HepG2 (cell line): Measurements from ENCODE around the gene FOXA3. TPM values are rescaled to one million over a fixed set of nuclear protein-coding genes. Genes with fewer than 3 reads are reported as not detected.

Experiments
- CREB1 ChIP-seq, 2 experiments: fragments of 450-650 bp in 1 of 2; IDR thresholded peaks; 2 replicates each; pipeline ENCODE4 v1.6.1; 2016 to 2017; ENCODE audit warnings: control low read depth in 1 of 2, mild to moderate bottlenecking in 1 of 2, missing compliant biosample characterization in 1 of 2, missing genetic modification characterization in 1 of 2
- GATAD2A ChIP-seq: IDR thresholded peaks from 2 replicates; pipeline ENCODE4 v1.6.1; 2016
- HNRNPL ChIP-seq: fragments of 200-400 bp; formaldehyde crosslinking; IDR thresholded peaks from 2 replicates; pipeline ENCODE4 v1.6.1; 2017; ENCODE audit warnings: mild to moderate bottlenecking, low read depth, low read length
- MED13 ChIP-seq: sonication (generic); formaldehyde crosslinking; IDR thresholded peaks from 2 replicates; pipeline ENCODE4 v1.5.0; 2020; ENCODE audit warnings: missing genetic modification reagents
- MTF1 ChIP-seq: sonication (generic); formaldehyde crosslinking; IDR thresholded peaks from 2 replicates; pipeline ENCODE4 v1.5.0; 2020; ENCODE audit warnings: missing genetic modification reagents
- NFRKB ChIP-seq: fragments of 450-650 bp; IDR thresholded peaks from 2 replicates; pipeline ENCODE4 v1.6.1; 2017
- RBFOX2 ChIP-seq: fragments of 200-400 bp; formaldehyde crosslinking; IDR thresholded peaks from 2 replicates; pipeline ENCODE4 v1.6.1; 2017; ENCODE audit warnings: low read depth, mild to moderate bottlenecking, low read length
- SRF ChIP-seq: IDR thresholded peaks from 2 replicates; pipeline ENCODE4 v1.6.1; 2011; ENCODE audit warnings: mild to moderate bottlenecking, low read depth, low read length, moderate library complexity
- TEAD3 ChIP-seq: optimal IDR thresholded peaks from 2 replicates; pipeline ENCODE3; 2016; ENCODE audit warnings: borderline replicate concordance
- ZC3H13 ChIP-seq: sonication (generic); formaldehyde crosslinking; IDR thresholded peaks from 2 replicates; pipeline ENCODE4 v1.8.1; 2023; ENCODE audit warnings: mild to moderate bottlenecking, missing genetic modification reagents, moderate library complexity
- ZNF709 ChIP-seq: sonication (generic); formaldehyde crosslinking; IDR thresholded peaks from 2 replicates; pipeline ENCODE4 v1.5.0; 2020; ENCODE audit warnings: mild to moderate bottlenecking, missing genetic modification reagents
- ZNF790 ChIP-seq: sonication (generic); formaldehyde crosslinking; IDR thresholded peaks from 2 replicates; pipeline ENCODE4 v1.8.0; 2022; ENCODE audit warnings: missing genetic modification reagents, mild to moderate bottlenecking, borderline replicate concordance
- polyA plus RNA-seq, 8 experiments: library from polyadenylated mRNA; depleted of rRNA in 3 of 8; stranded (reverse) in 7 of 8; unstranded in 1 of 8; fragments of >200 nt; fragmentation: Illumina TruSeq in 4 of 8; extraction: Trizol in 4 of 8; gene quantifications; 2 replicates each; pipeline versions ENCODE4 v1.2.1 to v1.2.3, GENCODE V29; 2011 to 2016; ENCODE audit warnings: low read depth in 4 of 8, missing spikeins in 1 of 8, mixed read lengths in 1 of 8; ENCODE audit not compliant: insufficient read depth in 1 of 8
- total RNA-seq, 5 experiments: library from RNA; depleted of rRNA; stranded (reverse); fragments of >200 nt; fragmentation: Illumina TruSeq; extraction: Trizol; gene quantifications; 2 replicates each; pipeline ENCODE4 v1.2.3, GENCODE V29; 2016; ENCODE audit warnings: low read depth in 1 of 5
- TF ChIP-seq, protein P1 (sequence below): sonication (generic); formaldehyde crosslinking; IDR thresholded peaks from 2 replicates; pipeline ENCODE4 v1.4.0; 2020; ENCODE audit warnings: missing genetic modification reagents, mild to moderate bottlenecking, borderline replicate concordance
- TF ChIP-seq, protein P2 (sequence below): sonication (generic); formaldehyde crosslinking; IDR thresholded peaks from 2 replicates; pipeline ENCODE4 v1.5.1; 2020; ENCODE audit warnings: mild to moderate bottlenecking, missing genetic modification reagents, moderate library complexity
- TF ChIP-seq, protein P3 (sequence below): sonication (generic); formaldehyde crosslinking; IDR thresholded peaks from 2 replicates; pipeline ENCODE4 v1.8.1; 2022; ENCODE audit warnings: mild to moderate bottlenecking, missing genetic modification reagents
- TF ChIP-seq, protein P4 (sequence below): IDR thresholded peaks from 2 replicates; pipeline ENCODE4 v1.6.1; 2018; ENCODE audit warnings: missing genetic modification reagents

The FOXA3 gene
- total and polyA plus RNA-seq, 2 of the 13 experiments (the other 11 are each of a cell fraction or from before 2014, with no cell fraction given), result 29.8 to 47.6 TPM

DNA sequence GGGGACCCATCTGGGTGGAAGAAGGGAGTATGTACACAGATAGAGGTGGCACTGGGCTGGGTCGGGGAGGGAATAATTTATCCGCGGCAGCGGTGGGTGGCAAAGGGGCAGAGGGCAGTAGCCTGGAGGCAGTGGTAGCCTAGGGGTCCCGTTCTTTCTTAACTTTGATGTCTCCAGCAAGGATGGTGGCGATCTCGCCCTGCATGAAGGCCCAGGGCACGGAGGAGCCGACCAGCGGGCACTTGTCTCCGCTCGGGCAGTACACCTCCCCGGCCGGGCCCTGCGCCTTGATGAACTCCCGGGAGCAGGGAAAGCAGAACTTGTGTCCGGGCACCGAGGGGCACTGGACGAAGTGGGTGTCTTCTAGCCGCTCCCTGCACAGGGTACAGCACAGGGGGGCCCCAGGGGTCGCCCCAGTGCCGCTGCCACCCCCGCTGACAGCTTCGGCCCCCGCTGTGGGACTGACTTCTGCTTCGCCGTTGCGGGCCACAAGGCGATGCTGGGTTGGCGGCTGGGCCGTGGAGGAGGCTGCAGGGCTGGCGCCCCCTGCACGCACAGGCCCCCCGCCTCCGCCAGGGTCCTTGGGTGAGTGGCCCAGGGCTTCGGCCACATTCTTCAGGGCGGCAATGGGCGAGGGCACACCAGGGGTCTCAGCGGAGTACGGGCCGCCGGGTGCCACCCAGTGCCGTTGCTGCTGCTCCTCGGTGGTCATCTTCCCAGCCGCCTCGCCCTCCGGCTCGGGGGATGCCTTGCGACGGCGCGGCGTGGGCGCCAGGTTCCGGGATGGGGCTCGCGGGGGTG, 20.0 kb downstream of the FOXA3 start (continued):
- TF ChIP-seq, protein P1, sequence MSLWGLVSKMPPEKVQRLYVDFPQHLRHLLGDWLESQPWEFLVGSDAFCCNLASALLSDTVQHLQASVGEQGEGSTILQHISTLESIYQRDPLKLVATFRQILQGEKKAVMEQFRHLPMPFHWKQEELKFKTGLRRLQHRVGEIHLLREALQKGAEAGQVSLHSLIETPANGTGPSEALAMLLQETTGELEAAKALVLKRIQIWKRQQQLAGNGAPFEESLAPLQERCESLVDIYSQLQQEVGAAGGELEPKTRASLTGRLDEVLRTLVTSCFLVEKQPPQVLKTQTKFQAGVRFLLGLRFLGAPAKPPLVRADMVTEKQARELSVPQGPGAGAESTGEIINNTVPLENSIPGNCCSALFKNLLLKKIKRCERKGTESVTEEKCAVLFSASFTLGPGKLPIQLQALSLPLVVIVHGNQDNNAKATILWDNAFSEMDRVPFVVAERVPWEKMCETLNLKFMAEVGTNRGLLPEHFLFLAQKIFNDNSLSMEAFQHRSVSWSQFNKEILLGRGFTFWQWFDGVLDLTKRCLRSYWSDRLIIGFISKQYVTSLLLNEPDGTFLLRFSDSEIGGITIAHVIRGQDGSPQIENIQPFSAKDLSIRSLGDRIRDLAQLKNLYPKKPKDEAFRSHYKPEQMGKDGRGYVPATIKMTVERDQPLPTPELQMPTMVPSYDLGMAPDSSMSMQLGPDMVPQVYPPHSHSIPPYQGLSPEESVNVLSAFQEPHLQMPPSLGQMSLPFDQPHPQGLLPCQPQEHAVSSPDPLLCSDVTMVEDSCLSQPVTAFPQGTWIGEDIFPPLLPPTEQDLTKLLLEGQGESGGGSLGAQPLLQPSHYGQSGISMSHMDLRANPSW, result no peak
- TF ChIP-seq NFRKB (no peak), CREB1 (IDR thresholded peaks at IDR 0.05) (no peak), CREB1 (CRISPR knock-in tag; IDR thresholded peaks at IDR 0.05) (no peak), ZNF709 (CRISPR knock-in tag) (0 out of 2 replicates have a peak, but pooled peaks have one; percentile 33), RBFOX2 (peak; percentile 76), ZC3H13 (CRISPR knock-in tag) (peak; percentile 89; the same call in 1 of the 2 replicates), MTF1 (CRISPR knock-in tag) (no peak), MED13 (CRISPR knock-in tag) (no peak), TEAD3 (CRISPR knock-in tag) (no peak), SRF (no peak), HNRNPL (peak; percentile 80), GATAD2A (no peak), ZNF790 (CRISPR knock-in tag) (0 out of 2 replicates have a peak, but pooled peaks have one; percentile 33)
- TF ChIP-seq, protein P2, sequence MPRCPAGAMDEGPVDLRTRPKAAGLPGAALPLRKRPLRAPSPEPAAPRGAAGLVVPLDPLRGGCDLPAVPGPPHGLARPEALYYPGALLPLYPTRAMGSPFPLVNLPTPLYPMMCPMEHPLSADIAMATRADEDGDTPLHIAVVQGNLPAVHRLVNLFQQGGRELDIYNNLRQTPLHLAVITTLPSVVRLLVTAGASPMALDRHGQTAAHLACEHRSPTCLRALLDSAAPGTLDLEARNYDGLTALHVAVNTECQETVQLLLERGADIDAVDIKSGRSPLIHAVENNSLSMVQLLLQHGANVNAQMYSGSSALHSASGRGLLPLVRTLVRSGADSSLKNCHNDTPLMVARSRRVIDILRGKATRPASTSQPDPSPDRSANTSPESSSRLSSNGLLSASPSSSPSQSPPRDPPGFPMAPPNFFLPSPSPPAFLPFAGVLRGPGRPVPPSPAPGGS, result 0 out of 2 replicates have a peak, but pooled peaks have one; percentile 29
- TF ChIP-seq, protein P3, sequence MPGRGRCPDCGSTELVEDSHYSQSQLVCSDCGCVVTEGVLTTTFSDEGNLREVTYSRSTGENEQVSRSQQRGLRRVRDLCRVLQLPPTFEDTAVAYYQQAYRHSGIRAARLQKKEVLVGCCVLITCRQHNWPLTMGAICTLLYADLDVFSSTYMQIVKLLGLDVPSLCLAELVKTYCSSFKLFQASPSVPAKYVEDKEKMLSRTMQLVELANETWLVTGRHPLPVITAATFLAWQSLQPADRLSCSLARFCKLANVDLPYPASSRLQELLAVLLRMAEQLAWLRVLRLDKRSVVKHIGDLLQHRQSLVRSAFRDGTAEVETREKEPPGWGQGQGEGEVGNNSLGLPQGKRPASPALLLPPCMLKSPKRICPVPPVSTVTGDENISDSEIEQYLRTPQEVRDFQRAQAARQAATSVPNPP (CRISPR knock-in tag), result 0 out of 2 replicates have a peak, but pooled peaks have one; percentile 9
- TF ChIP-seq, protein P4, sequence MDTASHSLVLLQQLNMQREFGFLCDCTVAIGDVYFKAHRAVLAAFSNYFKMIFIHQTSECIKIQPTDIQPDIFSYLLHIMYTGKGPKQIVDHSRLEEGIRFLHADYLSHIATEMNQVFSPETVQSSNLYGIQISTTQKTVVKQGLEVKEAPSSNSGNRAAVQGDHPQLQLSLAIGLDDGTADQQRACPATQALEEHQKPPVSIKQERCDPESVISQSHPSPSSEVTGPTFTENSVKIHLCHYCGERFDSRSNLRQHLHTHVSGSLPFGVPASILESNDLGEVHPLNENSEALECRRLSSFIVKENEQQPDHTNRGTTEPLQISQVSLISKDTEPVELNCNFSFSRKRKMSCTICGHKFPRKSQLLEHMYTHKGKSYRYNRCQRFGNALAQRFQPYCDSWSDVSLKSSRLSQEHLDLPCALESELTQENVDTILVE, result no peak
